GM12878 (cell line): Measurements from ENCODE around the gene FAM107A. TPM values are rescaled to one million over a fixed set of nuclear protein-coding genes. Genes with fewer than 3 reads are reported as not detected.
A peak's percentile ranks its signal among the peaks of the same experiment; 100 is the strongest.

Experiments
- ATAC-seq: fragments of 200-7000 bp; cut with Tn5 transposase; 3 replicates; pipeline ENCODE4 v1.9.1; 2020; ENCODE audit warnings: mild to moderate bottlenecking, moderate library complexity
- BruUV-seq: library from RNA; stranded (reverse); fragments of 400-500 nt; replicated peaks from 2 replicates; lab custom pipeline; 2021; lab: Mats Ljungman, UMichigan
- CTCF ChIA-PET: fragments of 300-600 bp; sonication (Branson Sonifier 250); formaldehyde crosslinking; extraction: SDS; loops from one replicate; lab custom pipeline; 2021; ENCODE audit warnings: inconsistent platforms; lab: Yijun Ruan, JAX
- POLR2A ChIA-PET: fragments of 350-600 bp; formaldehyde crosslinking; extraction: SDS; loops from one replicate; lab custom pipeline; 2021; ENCODE audit warnings: inconsistent platforms; lab: Charles Lee
- RAD21 ChIA-PET: fragments of 300-600 bp; sonication (Branson Sonifier 250); formaldehyde crosslinking; loops from one replicate; lab custom pipeline; 2023; ENCODE audit warnings: antibody characterized with exemption; ENCODE audit not compliant: unreplicated experiment; lab: Charles Lee
- SMC1A ChIA-PET: fragments of 300-600 bp; sonication (Branson Sonifier 250); formaldehyde crosslinking; loops from one replicate; lab custom pipeline; 2023; ENCODE audit not compliant: unreplicated experiment, uncharacterized antibody; lab: Charles Lee
- DNase-seq: peaks from one replicate; pipeline ENCODE4 v3.0.0-alpha.2; 2011; ENCODE audit warnings: low read depth, low spot score
- FAIRE-seq: peaks from 3 replicates; lab custom pipeline; 2011; peaks lifted over from hg19 to GRCh38; lab: Jason Lieb, UNC
- H2AFZ ChIP-seq: 2 replicates; pipeline ENCODE4 v1.6.0; 2011; ENCODE audit warnings: low read depth, low read length, control low read depth; ENCODE audit not compliant: control insufficient read depth
- H3K27ac ChIP-seq: 2 replicates; pipeline ENCODE4 v1.5.1; 2011; ENCODE audit warnings: control low read depth; ENCODE audit not compliant: control insufficient read depth, insufficient read depth
- H3K27me3 ChIP-seq, 2 experiments: replicated peaks in 1 of 2; 2 replicates each; pipeline versions ENCODE4 v1.6.0 to v1.6.1; 2011; ENCODE audit warnings: low read length in 1 of 2; ENCODE audit not compliant: control insufficient read depth in 2 of 2, insufficient read depth in 2 of 2
- H3K36me3 ChIP-seq, 2 experiments: 2 replicates each; pipeline ENCODE4 v1.5.1; 2011; ENCODE audit warnings: low read length in 1 of 2; ENCODE audit not compliant: control insufficient read depth in 2 of 2, insufficient read depth in 2 of 2
- H3K4me1 ChIP-seq: 2 replicates; pipeline ENCODE4 v1.6.1; 2011; ENCODE audit warnings: mild to moderate bottlenecking, low read length, moderate library complexity, mixed read lengths; ENCODE audit not compliant: control insufficient read depth, insufficient read depth
- H3K4me2 ChIP-seq: 2 replicates; pipeline ENCODE4 v1.6.0; 2011; ENCODE audit warnings: control low read depth; ENCODE audit not compliant: control insufficient read depth, insufficient read depth
- H3K4me3 ChIP-seq: fragments of 200-600 bp; sonication (generic); 2 replicates; pipeline ENCODE4 v1.5.1; 2016
- H3K79me2 ChIP-seq: 2 replicates; pipeline ENCODE4 v1.6.0; 2011; ENCODE audit warnings: low read length; ENCODE audit not compliant: control insufficient read depth, insufficient read depth
- H3K9ac ChIP-seq: 2 replicates; pipeline ENCODE4 v1.8.0; 2011; ENCODE audit warnings: low read length, control low read depth, mixed read lengths; ENCODE audit not compliant: control insufficient read depth, insufficient read depth
- H3K9me3 ChIP-seq: replicated peaks from 3 replicates; pipeline ENCODE4 v1.5.1; 2011; ENCODE audit warnings: mild to moderate bottlenecking, low read length; ENCODE audit not compliant: control insufficient read depth, insufficient read depth
- H4K20me1 ChIP-seq: 2 replicates; pipeline ENCODE4 v1.6.0; 2011; ENCODE audit not compliant: control insufficient read depth, insufficient read depth
- CBX5 ChIP-seq: sonication (generic); IDR thresholded peaks from 2 replicates; pipeline ENCODE4 v1.6.1; 2016; ENCODE audit warnings: low read depth, moderate library complexity, mild to moderate bottlenecking, inconsistent platforms
- CTCF ChIP-seq, 3 experiments: IDR thresholded peaks in 2 of 3; conservative IDR thresholded peaks in 1 of 3; 2 replicates each; pipeline ENCODE4 v1.5.1; 2011; ENCODE audit warnings: low read depth in 3 of 3, low read length in 3 of 3, mild to moderate bottlenecking in 3 of 3, control low read depth in 2 of 3, moderate library complexity in 2 of 3, inconsistent platforms in 1 of 3, mixed read lengths in 1 of 3; ENCODE audit not compliant: control insufficient read depth in 2 of 3, insufficient read depth in 1 of 3; ENCODE audit errors: extremely low read depth in 1 of 3
- E2F4 ChIP-seq: IDR thresholded peaks from 2 replicates; pipeline ENCODE4 v1.6.1; 2012; ENCODE audit warnings: low read depth, low read length, improper control_type of control experiment
- EP300 ChIP-seq, 2 experiments: fragments of 150-350 bp in 1 of 2; IDR thresholded peaks; 2 replicates each; pipeline ENCODE4 v1.6.1; 2011 to 2012; ENCODE audit warnings: low read depth in 2 of 2, low read length in 2 of 2, borderline replicate concordance in 1 of 2, improper control_type of control experiment in 1 of 2, inconsistent platforms in 1 of 2; ENCODE audit not compliant: control insufficient read depth in 1 of 2
- HDAC2 ChIP-seq: fragments of 200-600 bp; sonication (generic); IDR thresholded peaks from 2 replicates; pipeline ENCODE4 v1.6.1; 2017
- MYB ChIP-seq: fragments of 150-350 bp; IDR thresholded peaks from 2 replicates; pipeline ENCODE4 v1.6.1; 2014; ENCODE audit warnings: mild to moderate bottlenecking, low read depth, low read length, borderline replicate concordance
- PAX5 ChIP-seq: IDR thresholded peaks from 2 replicates; pipeline ENCODE4 v1.6.1; 2011; ENCODE audit warnings: low read depth, low read length, borderline replicate concordance
- PKNOX1 ChIP-seq: fragments of 450-650 bp; IDR thresholded peaks from 2 replicates; pipeline ENCODE4 v1.6.1; 2016; ENCODE audit warnings: mild to moderate bottlenecking
- RAD21 ChIP-seq: IDR thresholded peaks from 2 replicates; pipeline ENCODE4 v1.6.1; 2011; ENCODE audit warnings: mild to moderate bottlenecking, low read depth, low read length, moderate library complexity; ENCODE audit not compliant: insufficient read depth
- WGBS: methylation state at CpG from one replicate; pipeline ENCODE4 v1.1.6; 2016; ENCODE audit warnings: low lambda C conversion rate; ENCODE audit not compliant: insufficient replicate concordance, insufficient coverage; ENCODE audit errors: missing lambda C conversion rate; 5-methylcytosine and 5-hydroxymethylcytosine counted together
- in situ Hi-C: fragments of 300-500 bp; cut with MboI; formaldehyde crosslinking; loops from 9 replicates; pipeline ENCODE4 v1.14.3; 2018; ENCODE audit warnings: mixed read lengths
- intact Hi-C: fragments of 100-400 bp; cut with micrococcal nuclease; formaldehyde crosslinking; loops from one replicate; pipeline ENCODE4 v1.14.2; 2022; ENCODE audit not compliant: unreplicated experiment
- polyA plus RNA-seq, 11 experiments: library from polyadenylated mRNA; depleted of rRNA in 4 of 11; unstranded in 6 of 11; stranded (reverse) in 5 of 11; fragments of >200 nt; fragmentation: Nextera tagmentation in 4 of 11; fragmentation: Illumina TruSeq in 1 of 11; extraction: Ambion mirVana in 4 of 11; extraction: Trizol in 1 of 11; gene quantifications; 1 replicate in 1 of 11; 2 replicates in 10 of 11; pipeline versions ENCODE4 v1.2.1 to v1.2.3, GENCODE V29; 2011 to 2016; ENCODE audit warnings: inconsistent platforms in 2 of 11, missing spikeins in 2 of 11, low read depth in 1 of 11
- total RNA-seq, 4 experiments: library from RNA; depleted of rRNA in 3 of 4; stranded (reverse); fragments of >200 nt in 3 of 4; fragmentation: Illumina TruSeq in 1 of 4; extraction: Trizol in 1 of 4; gene quantifications; 2 replicates each; pipeline versions ENCODE4 v1.2.1 to v1.2.3, GENCODE V29; 2013 to 2021

Gene FAM107A
- total and polyA plus RNA-seq, 10 of the 15 experiments (the other 5 are each of a cell fraction or from before 2014, with no cell fraction given): not detected

GRCh38 chr3:58560771-58561311 lies 16.4 kb downstream of the FAM107A start:
- TF ChIP-seq CTCF (IDR thresholded peaks at IDR 0.05 in 2 of 3, conservative IDR thresholded peaks at IDR 0.05 in 1 of 3; ENCODE audit: control insufficient read depth in 2 of 3, extremely low read depth in 1 of 3, insufficient read depth in 1 of 3, low read depth in 3 of 3, low read length in 3 of 3) (0 out of 6 replicates have a peak, but pooled peaks of 1 of the 3 experiments have one; percentile 4), RAD21 (0 out of 2 replicates have a peak, but pooled peaks have one; percentile 14), PAX5 (no peak)
- Histone ChIP-seq H3K36me3 (no peaks in the 10 kb centered on the region), H3K4me2 (no peak overlapping the region), H2AFZ (no peak overlapping the region), H3K27me3 (no peaks in the 10 kb centered on the region), H3K79me2 (no peaks in the 10 kb centered on the region), H3K9ac (no peak overlapping the region), H3K27ac (no peak overlapping the region), H3K4me3 (no peak overlapping the region), H3K4me1 (no peaks in the 10 kb centered on the region), H4K20me1 (no peaks in the 10 kb centered on the region), H3K9me3 (no peaks in the 10 kb centered on the region)
- ATAC-seq (no peak), DNase-seq (no peak), FAIRE-seq (no peak)
- WGBS: 42% methylated on average over 12 of the region's 12 CpGs
- intact Hi-C loops: no loop called here
- SMC1A ChIA-PET: no interaction called here
- CTCF ChIA-PET: interaction anchor here (0.6 to 1.1 kb wide), 3 partner anchors 69 to 138 kb away, joined by 3 read pairs; no protein-coding TSS in a partner anchor
- POLR2A ChIA-PET: interaction anchor here (0.6 kb wide), 1 partner anchor 46 kb away, joined by 5 read pairs; no protein-coding TSS in a partner anchor
- no TSS peak for BruUV-seq
- in situ Hi-C loops: no loop called here
- RAD21 ChIA-PET: no interaction called here

GRCh38 chr3:58559586-58559985 lies 17.6 kb downstream of the FAM107A start:
- CTCF ChIA-PET: interaction anchor here (1.1 to 1.4 kb wide), 2 partner anchors 8 to 112 kb away, joined by 3 to 9 read pairs; no protein-coding TSS in a partner anchor
- no TSS peak for BruUV-seq
- no peaks in the 10 kb centered on the region for H4K20me1 ChIP-seq
- no peak overlapping the region for H2AFZ ChIP-seq
- H3K27ac ChIP-seq: no peak overlapping the region
- no peak overlapping the region for H3K9ac ChIP-seq
- no peaks in the 10 kb centered on the region for H3K36me3 ChIP-seq
- SMC1A ChIA-PET: no interaction called here
- no peak overlapping the region for H3K4me2 ChIP-seq
- H3K27me3 ChIP-seq: 0 out of 4 replicates have a peak, but pooled peaks cover 0 to 3% of the 10 kb centered on the region in 2 experiments
- H3K9me3 ChIP-seq: no peaks in the 10 kb centered on the region
- H3K79me2 ChIP-seq: no peaks in the 10 kb centered on the region
- ATAC-seq (no peak), FAIRE-seq (no peak), DNase-seq (no peak)
- in situ Hi-C loops (no loop called here), intact Hi-C loops (no loop called here)
- POLR2A ChIA-PET: interaction anchor here (0.5 kb wide), 1 partner anchor 417 kb away, joined by 3 read pairs; no protein-coding TSS in a partner anchor
- H3K4me3 ChIP-seq: no peak overlapping the region
- RAD21 ChIA-PET: no interaction called here
- no peaks in the 10 kb centered on the region for H3K4me1 ChIP-seq
- 10% methylated on average over 5 of the region's 5 CpGs for WGBS
- no peak for TF ChIP-seq PKNOX1
- no peak for TF ChIP-seq EP300 (IDR thresholded peaks at IDR 0.05; ENCODE audit: borderline replicate concordance in 1 of 2, control insufficient read depth in 1 of 2, low read depth in 2 of 2, low read length in 2 of 2)
- no peak for TF ChIP-seq HDAC2
- TF ChIP-seq CBX5: no peak
- no peak for TF ChIP-seq E2F4
- no peak for TF ChIP-seq MYB
